HG02798 (cell line): ENCODE data around the gene PDE11A.

ENCODE experiments used
- ATAC-seq: cut with Tn5 transposase; IDR thresholded peaks from one replicate; pipeline ENCODE4 v1.9.1; 2021; ENCODE audit warnings: mild to moderate bottlenecking; ENCODE audit not compliant: unreplicated experiment, poor library complexity

Gene PDE11A

DNA sequence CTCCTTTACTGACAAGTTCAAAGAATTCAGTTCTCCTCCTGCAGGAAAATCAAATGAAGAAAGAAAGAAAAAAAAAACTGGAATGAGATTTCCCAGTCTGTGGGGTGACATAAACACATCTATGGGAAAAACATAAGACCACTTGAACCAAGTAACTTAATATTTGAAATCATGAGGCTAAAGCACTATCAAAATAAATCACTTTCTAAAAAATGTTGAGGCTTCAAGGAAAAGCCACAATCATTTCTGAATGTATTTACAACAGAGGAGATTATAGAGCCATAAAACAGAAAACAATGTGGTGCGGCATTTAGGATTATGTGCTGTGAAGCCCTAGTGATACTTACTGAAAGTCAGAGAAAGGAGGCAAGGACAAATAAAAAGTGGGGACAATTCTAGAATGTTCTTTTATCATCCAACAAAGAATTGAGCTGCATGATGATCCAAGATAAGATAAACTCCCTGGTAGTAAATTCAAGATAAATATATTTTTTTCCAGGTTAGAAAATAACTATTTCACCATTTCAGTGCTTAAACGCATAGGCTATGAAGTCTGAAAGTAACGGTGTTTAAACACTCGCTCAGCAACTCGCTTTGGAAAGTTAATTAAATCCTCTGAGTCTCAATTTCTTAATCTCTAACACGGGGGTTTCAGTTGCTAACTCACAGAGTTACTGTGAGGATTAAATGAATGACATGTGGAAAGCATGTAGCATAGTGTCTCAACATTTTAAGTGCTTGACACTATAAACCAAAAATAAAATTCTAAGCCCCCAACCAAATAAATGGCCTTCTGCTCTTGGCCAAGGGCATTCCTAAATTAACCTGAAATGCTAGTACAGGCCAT, 391.5 kb downstream of the PDE11A start:
- ATAC-seq: no peak

- no peak for ATAC-seq
These were observed 392.7 kb downstream of the PDE11A start for GRCh38 chr2:177679611-177680605.

- no peak for ATAC-seq
These were observed 393.6 kb downstream of the PDE11A start for GRCh38 chr2:177678939-177679338.

GRCh38 chr2:177676636-177677035, 395.9 kb downstream of the PDE11A start:
- ATAC-seq: no peak

DNA sequence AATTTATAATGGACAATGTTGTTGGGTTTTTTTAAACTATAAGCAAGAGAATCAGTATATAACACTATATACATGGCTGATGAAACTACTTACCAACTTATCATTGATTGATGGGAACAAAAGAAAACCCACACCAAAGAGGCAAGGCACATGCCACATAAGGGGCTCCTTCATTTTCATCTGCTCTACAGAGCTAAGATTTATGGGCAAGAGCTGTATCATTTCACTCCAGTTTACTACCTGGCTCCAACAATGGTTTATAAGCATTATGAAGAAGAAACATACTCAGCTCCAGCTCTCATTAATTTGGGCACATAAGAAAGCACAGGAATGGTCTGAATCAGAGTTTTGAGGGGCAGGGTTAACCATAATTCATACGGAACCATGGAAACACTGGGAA, 396.8 kb downstream of the PDE11A start:
- ATAC-seq: no peak

DNA sequence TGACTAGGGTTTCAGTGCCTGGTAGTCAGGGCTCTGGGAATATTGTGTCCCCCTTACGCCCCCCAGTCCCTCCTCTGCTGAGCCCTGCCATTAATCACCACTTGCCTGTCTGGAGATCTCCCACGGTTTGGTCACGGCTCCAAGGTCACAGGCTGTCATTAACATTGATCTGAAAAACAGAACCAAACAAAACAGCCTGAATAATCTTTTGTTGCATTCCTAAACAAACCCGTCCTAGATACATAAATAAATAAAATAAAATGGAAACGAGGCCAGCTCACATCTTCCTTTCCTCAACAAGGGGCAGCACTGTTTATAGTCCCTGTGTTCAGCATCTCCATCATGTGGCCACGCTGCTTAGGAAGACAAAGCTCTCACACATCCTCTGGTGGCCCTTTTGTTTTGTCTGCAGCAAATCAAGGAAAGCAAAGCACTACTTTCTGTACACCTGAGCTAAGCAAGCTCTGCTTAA, 397.2 kb downstream of the PDE11A start:
- ATAC-seq: no peak

- ATAC-seq: no peak
These were observed 398.7 kb downstream of the PDE11A start for GRCh38 chr2:177673602-177674595.

DNA sequence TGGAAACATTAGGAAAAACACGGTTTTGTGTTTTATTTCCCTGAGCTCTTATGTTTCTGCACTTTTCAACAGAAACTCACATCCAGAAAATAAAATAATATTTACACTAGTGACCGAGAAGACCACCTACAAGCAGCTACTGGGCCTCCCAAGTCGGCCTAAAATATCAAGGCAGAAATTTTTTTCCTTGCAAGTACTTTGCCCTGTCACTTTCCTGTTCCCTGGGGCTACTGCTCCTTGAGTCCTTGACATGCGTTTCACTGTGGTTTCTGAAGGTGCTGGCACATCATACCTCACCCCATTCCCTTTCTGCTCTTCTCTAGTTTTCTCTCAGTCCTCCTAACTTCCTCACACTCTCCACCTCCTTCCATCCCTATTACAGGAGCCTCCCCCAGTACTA, 400.9 kb downstream of the PDE11A start:
- no peak for ATAC-seq

DNA sequence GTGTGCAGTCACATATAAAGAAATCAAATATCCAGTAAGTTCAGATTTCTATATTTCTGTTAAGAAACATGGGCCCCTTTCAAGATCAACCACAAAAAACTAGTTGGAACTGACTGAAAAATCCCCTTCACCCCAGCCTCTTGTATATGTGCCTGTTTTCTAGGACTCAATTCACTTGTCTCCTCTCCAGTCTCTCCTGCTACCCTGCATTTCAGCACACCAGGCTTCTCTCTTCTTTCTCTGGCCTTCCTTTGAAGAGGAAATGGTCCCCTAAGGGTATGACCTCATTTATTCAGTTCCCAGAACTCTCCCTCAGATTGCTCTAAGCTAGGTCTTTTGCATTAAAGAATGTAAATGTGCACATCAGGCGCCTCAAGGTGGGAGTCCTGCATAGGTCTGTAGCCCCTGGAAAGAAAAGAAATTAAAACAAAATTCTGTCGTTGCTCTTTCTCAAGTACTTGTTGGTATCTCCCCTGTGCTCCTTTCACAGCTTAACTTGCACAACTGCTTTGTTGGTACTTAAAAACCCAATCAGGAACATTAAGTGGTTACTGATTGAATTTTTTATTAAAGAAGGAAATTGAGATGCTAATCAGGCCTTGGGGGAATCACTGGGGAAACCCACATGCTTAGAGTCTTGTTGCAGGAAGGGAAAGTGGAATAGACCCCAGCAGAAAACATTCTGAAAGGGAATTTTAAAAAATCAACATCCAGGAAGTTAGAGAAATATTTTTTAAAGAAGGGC, 401.6 kb downstream of the PDE11A start:
- ATAC-seq: no peak

DNA sequence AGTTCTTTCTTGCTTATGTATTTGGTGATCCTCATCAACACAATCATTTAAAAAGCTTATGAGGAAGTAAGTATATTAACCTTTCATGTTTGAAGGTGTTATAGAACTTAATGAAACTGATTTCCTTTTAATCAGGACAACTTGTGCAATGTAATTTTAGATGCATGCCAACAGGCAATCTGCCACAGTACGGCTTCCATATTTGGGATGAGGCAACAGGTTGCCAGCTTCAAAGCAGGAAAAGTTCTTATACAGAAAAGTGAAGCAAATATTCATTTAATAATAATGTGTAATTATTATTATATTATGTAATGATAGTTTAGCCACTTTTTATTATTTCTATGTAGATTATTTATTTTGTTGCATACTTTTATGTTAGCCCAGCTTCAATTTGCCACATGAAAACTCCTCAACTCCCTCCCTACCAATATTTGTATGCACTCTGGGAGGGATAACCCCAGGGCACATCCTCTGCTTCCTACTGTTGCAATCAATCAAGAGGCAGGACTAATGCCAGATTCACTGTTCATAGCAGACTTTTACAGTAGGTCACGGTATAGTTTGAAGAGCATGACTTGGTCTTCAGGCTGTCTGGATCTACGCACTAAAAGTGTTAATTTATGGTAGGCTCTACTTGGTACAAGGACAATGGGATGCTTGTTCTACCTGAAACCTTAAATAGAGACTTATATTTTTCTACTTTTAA, 402.8 kb downstream of the PDE11A start:
- ATAC-seq: no peak

GRCh38 chr2:177669201-177669600, 403.4 kb downstream of the PDE11A start:
- no peak for ATAC-seq

DNA sequence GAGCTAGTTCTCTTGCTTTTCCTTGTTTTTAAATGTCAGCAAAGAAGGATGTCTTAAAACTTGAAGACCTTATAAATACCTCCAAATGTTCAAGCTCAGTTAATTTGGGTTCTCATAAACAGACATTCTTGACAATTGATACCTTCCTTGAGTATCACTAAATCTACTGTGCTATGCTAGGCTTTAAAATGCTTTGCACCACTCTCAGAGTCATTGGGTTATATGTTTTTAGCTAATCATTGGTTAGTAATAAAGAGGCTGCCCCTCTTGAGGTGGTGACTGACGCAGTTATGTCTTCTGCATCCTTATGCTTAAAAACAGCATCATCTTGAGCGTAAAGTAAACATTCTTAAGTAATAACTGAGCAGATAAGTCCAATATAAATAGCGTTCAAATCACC, 404.0 kb downstream of the PDE11A start:
- ATAC-seq: no peak

DNA sequence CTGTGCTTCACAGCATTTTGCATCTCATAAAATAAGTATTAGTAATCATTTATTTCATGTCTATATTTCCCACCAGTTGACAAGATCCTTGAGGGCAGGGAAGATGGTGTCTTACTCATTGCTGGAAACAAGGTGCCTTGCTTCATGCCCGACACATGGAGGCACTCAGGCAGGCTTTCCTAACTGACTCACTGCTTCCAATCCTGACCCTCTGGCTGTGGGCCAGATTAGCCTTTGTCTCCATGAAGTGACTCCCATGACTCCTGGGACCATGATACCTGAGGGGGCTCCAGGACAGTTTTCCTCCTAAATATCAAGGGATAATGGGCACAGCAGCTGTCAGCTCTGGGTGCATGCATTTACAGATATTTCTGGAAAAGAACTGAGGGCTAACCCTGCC, 405.0 kb downstream of the PDE11A start:
- ATAC-seq: no peak

DNA sequence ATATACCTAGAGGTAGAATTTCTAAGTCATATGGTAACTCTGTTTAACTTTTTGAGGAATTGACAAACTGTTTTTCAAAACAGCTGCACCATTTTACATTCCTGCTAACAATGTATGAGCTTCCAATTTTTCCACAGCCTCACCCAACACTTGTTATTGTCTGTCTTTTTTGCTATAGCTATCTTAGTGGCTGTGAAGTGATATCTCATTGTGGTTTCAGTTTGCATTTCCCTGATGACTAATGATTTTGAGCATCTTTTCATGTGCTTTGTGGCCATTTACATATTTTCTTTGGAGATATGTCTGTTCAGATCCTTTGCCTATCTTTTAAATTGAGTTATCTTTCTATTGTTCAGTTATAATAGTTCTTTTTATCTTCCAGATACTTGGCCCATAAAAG, 406.2 kb downstream of the PDE11A start:
- ATAC-seq: no peak

GRCh38 chr2:177665948-177666347, 406.6 kb downstream of the PDE11A start:
- no peak for ATAC-seq

DNA sequence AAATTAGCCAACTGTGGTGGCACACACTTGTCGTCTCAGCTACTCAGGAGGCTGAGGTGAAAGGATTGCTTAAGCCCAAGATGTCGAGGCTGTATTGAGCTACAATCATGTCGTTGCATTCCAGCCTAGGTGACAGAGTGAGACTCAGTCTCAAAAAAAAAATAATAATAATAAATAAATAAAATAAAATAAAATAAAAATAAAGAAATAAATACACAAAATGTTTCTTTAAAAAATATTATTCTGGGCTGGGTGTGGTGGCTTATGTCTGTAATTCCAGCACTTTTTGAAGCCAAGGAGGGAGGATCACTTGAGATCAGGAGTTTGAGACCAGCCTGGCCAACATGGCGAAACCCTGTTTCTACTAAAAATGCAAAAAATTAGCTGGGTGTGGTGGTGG, 407.2 kb downstream of the PDE11A start:
- no peak for ATAC-seq

GRCh38 chr2:177662895-177663294, 409.7 kb downstream of the PDE11A start:
- ATAC-seq: no peak

GRCh38 chr2:177660742-177661141, 411.8 kb downstream of the PDE11A start:
- no peak for ATAC-seq

DNA sequence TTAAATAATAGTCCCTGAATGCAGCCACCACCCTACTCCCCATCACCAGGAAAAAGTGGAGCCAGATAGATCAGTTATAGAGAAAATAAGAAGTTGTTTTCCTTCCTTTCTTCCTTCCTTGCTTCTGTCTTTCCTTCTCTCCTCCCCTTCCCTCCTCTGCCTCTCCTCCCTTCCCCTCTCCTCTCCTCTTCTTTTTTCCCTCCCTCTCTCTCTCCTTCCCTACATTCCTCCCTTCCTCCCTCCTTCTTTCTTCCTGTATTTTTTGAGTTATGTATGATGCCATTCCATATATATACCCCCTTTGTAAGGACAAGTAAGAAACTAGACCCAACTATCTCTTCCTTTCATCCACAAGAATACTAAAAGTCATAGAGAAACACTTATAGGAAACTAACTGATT, 414.3 kb downstream of the PDE11A start:
- ATAC-seq: no peak
